Uterus (tissue), 4 donors: ENCODE measurements around the gene MAN2A2. TPM values are rescaled to one million over a fixed set of nuclear protein-coding genes. Genes with fewer than 3 reads are reported as not detected.

ENCODE experiments used
- DNase-seq, 2 donors: peaks; one replicate each; pipeline ENCODE4 v3.0.0-alpha.2; 2019 to 2020
- H3K27ac ChIP-seq, 2 donors: fragments of 200-600 bp; sonication (generic); 1 replicate in 1 of 2; 2 replicates in 1 of 2; pipeline ENCODE4 v1.5.1; 2016 to 2018
- H3K27me3 ChIP-seq, 2 donors: fragments of 200-600 bp; sonication (generic); one replicate each; pipeline ENCODE4 v1.5.1; 2018 to 2019; ENCODE audit warnings: control low read depth in 1 of 2
- H3K36me3 ChIP-seq, 2 donors: fragments of 200-600 bp; sonication (generic); one replicate each; pipeline ENCODE4 v1.5.1; 2019; ENCODE audit warnings: control low read depth in 1 of 2
- H3K4me1 ChIP-seq, 2 donors: fragments of 200-600 bp; sonication (generic); one replicate each; pipeline ENCODE4 v1.5.1; 2018 to 2019; ENCODE audit warnings: control low read depth in 1 of 2
- H3K4me3 ChIP-seq, 2 donors: fragments of 200-600 bp; sonication (generic); 1 replicate in 1 of 2; 2 replicates in 1 of 2; pipeline ENCODE4 v1.5.1; 2018 to 2019; ENCODE audit warnings: mild to moderate bottlenecking in 1 of 2
- H3K9me3 ChIP-seq, 2 donors: fragments of 200-600 bp; sonication (generic); one replicate each; pipeline ENCODE4 v1.5.1; 2019; ENCODE audit warnings: control low read depth in 1 of 2
- POLR2A ChIP-seq, 2 donors: fragments of 450-650 bp; IDR thresholded peaks; one replicate each; pipeline ENCODE4 v1.6.1; 2016; ENCODE audit warnings: antibody characterized with exemption in 2 of 2, mild to moderate bottlenecking in 1 of 2, moderate library complexity in 1 of 2
- intact Hi-C: fragments of 100-400 bp; cut with DNase I; formaldehyde crosslinking; loops from one replicate; pipeline ENCODE4 v1.15.1; 2023; ENCODE audit warnings: low total_unique reads
- total RNA-seq, 4 donors: library from RNA; depleted of rRNA in 3 of 4; stranded (reverse); fragments of >200 nt in 3 of 4; gene quantifications; one replicate each; pipeline versions ENCODE4 v1.1.0 to v1.2.4, GENCODE V29; 2014 to 2023
- TF ChIP-seq, protein P1 (sequence below), 4 experiments: fragments of 200-600 bp in 2 of 4; fragments of 450-650 bp in 2 of 4; sonication (generic) in 2 of 4; IDR thresholded peaks; one replicate each; pipeline ENCODE4 v1.5.1; 2016 to 2019; ENCODE audit warnings: antibody characterized with exemption in 4 of 4, mild to moderate bottlenecking in 2 of 4, moderate library complexity in 1 of 4
- donor health status: DM: yes; HTN: yes; CAD: no.

The MAN2A2 gene
- total RNA-seq, 4 donors from 2014 or later: 15.9 to 92.0 (median 19.8) TPM

DNA sequence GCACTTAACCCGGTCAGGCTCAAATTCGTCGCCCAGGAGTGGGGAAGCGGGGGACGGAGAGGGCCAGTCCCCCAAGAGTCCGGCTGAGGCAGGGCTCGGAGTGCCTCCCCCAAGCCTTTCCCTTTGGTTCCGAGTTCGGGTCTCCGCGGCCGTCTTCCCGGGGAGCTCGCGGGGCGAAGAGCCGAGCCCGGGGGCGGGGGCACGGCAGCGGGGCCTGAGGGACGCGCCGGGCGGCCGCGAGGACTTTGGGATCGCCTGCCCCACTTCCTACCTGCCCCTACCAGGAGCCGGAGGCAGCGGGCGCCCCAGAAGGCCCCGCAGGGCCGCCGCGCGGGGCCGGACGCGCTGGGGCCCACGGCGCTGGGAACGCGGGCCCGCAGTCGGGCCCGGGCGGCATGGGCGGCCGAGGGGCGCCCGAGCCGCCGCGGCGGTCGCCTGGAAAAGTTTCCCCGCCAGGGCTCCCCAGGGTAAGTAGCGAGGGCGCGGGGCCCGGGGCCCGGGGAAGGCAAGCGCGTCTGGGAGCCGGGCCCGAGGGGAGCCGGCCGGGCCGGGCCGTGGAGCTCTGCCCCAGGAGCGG is 31.9 kb upstream of the MAN2A2 start:
- TF ChIP-seq, protein P1, sequence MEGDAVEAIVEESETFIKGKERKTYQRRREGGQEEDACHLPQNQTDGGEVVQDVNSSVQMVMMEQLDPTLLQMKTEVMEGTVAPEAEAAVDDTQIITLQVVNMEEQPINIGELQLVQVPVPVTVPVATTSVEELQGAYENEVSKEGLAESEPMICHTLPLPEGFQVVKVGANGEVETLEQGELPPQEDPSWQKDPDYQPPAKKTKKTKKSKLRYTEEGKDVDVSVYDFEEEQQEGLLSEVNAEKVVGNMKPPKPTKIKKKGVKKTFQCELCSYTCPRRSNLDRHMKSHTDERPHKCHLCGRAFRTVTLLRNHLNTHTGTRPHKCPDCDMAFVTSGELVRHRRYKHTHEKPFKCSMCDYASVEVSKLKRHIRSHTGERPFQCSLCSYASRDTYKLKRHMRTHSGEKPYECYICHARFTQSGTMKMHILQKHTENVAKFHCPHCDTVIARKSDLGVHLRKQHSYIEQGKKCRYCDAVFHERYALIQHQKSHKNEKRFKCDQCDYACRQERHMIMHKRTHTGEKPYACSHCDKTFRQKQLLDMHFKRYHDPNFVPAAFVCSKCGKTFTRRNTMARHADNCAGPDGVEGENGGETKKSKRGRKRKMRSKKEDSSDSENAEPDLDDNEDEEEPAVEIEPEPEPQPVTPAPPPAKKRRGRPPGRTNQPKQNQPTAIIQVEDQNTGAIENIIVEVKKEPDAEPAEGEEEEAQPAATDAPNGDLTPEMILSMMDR (IDR thresholded peaks at IDR 0.05): no peak
- peak in 1 of 2 donors; percentile 7 for TF ChIP-seq POLR2A (IDR thresholded peaks at IDR 0.05)
- Histone ChIP-seq H3K27ac (peak overlapping the region; percentile 94), H3K36me3 (no peaks in the 10 kb centered on the region), H3K27me3 (no peaks in the 10 kb centered on the region), H3K4me3 (peak overlapping the region; percentile 51 to 99), H3K4me1 (peaks cover 10 to 12% of the 10 kb centered on the region in 2 donors), H3K9me3 (no peaks in the 10 kb centered on the region)
- intact Hi-C loops: no loop called here
- peak; percentile 31 to 49 for DNase-seq

DNA sequence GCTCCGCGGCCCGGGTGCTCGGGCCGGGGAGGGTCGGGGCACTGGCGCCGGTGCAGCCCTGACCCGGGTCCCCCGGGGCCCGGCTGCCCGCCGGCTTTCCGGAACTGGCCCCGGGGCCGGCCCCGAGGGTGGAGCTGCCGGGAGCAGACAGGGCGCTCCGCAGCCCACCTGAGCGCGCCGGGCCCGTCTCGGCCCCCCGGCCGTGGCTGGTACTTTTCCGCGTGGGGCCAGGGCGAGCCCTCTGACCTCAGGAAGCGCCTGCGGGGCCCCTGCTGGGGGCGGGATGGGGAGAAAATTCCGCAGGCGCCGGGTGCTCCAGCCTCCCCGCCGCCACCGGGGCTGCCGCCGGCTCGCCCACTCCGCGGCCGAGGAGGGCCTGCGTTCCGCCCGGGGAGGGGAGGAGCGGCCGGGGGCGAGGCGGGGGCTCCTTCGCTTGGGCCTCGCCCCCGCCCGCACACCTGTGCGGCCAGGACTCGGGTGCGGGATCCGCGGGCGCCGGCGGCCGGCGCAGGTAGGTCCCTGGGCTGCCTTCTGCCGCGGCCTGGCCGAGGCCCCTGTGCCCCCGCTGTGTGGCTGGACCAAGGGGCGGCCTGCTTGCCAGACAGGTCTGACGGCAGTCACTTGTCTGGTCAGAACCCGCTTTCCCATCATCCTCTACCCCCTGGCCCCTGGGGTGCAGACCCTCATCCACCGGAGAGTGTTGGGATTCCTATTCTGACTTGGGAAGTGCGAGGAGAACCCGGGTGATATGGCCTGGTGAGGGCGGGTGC is 31.2 kb upstream of the MAN2A2 start:
- Histone ChIP-seq H3K27me3 (no peaks in the 10 kb centered on the region), H3K4me3 (peak overlapping the region; percentile 51 to 99), H3K27ac (peak overlapping the region; percentile 94), H3K36me3 (no peaks in the 10 kb centered on the region), H3K9me3 (no peaks in the 10 kb centered on the region), H3K4me1 (peaks cover 10 to 12% of the 10 kb centered on the region in 2 donors)
- peak in 1 of 2 donors; percentile 28 for DNase-seq
- TF ChIP-seq POLR2A (IDR thresholded peaks at IDR 0.05): peak in 1 of 2 donors; percentile 3
- TF ChIP-seq, protein P1 (IDR thresholded peaks at IDR 0.05): no peak
- intact Hi-C loops: no loop called here

DNA sequence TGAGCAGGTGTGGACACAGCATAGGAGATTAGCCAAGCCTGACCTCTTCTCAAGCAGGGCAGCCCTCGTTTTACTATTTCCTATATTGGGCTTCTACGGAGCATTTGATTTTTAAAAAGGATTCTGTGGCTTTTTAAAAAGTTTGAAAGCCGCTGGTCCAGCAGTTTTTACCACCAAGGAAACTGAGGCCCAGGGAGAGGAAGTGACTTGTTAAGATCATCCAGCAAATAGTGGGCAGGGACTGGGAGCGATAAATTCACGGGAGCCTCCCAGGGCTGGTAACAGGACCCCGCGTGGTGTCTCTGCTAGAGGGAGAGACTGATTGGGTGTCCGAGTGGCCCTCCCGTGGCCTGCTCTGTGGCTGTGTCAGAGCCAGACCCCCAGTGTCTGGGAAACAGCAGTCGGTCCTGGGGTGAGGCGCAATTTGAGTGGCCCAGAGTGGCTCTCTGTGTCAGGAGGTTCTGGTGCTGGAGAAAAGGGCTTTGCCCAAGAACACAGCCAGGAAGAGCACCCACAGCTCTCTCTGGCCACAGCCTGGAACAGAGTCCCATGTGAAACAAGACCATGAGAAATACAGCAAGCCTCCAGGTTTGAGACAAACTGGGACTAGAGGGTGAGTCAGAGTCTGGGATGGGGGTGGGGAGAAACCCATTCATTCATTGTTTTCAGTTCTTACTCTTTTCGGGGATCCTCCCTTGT is 30.5 kb upstream of the MAN2A2 start:
- peak in 1 of 2 donors; percentile 26 for DNase-seq
- H3K36me3 ChIP-seq: no peaks in the 10 kb centered on the region
- H3K27ac ChIP-seq: peak overlapping the region; percentile 94
- H3K4me3 ChIP-seq: peak overlapping the region; percentile 51 to 99
- H3K27me3 ChIP-seq: no peaks in the 10 kb centered on the region
- H3K4me1 ChIP-seq: peaks cover 10 to 12% of the 10 kb centered on the region in 2 donors
- intact Hi-C loops: no loop called here
- no peaks in the 10 kb centered on the region for H3K9me3 ChIP-seq
- TF ChIP-seq, protein P1 (IDR thresholded peaks at IDR 0.05): no peak
- no peak for TF ChIP-seq POLR2A (IDR thresholded peaks at IDR 0.05)

DNA sequence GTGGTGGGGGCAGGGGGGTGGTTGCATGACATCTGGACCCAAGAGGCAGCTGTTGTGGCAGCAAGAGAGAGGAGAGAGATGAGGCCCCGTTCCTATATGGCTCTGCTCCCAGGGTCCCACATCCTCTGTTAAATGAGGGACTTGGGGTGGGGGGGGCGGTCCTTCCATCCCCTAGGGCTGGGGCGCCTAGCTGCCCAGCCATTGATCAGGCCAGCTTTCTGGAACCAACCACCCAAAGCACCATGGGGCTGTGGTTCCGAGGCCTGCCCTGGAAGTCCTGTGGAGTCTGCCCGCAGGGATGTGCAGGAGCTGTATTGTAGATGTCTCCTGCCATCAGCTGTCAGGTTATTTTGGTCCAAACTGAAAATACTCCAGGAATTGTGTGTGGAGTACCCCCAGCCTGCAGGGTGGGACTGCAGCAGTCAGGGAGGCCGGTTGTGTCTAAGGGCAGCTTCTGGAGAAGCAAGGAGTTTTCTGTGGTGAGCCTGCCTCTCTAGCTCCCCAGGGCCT is 29.6 kb upstream of the MAN2A2 start:
- H3K4me3 ChIP-seq: no peak overlapping the region
- TF ChIP-seq, protein P1 (IDR thresholded peaks at IDR 0.05): no peak
- no peak for TF ChIP-seq POLR2A (IDR thresholded peaks at IDR 0.05)
- no peaks in the 10 kb centered on the region for H3K27me3 ChIP-seq
- H3K4me1 ChIP-seq: peaks cover 10 to 12% of the 10 kb centered on the region in 2 donors
- intact Hi-C loops: no loop called here
- DNase-seq: no peak
- H3K9me3 ChIP-seq: no peaks in the 10 kb centered on the region
- no peaks in the 10 kb centered on the region for H3K36me3 ChIP-seq
- peak overlapping the region; percentile 94 for H3K27ac ChIP-seq
